Ovary (tissue), 3 donors: Measurements from ENCODE around the gene SHD.

Source experiments
- CTCF ChIP-seq, 3 donors: fragments of 450-650 bp in 2 of 3; fragments of 200-600 bp in 1 of 3; IDR thresholded peaks; one replicate each; pipeline versions ENCODE4 v1.5.1 to v1.8.0; 2016 to 2022; ENCODE audit warnings: antibody characterized with exemption in 3 of 3, mild to moderate bottlenecking in 1 of 3
- EP300 ChIP-seq: sonication (generic); formaldehyde crosslinking; IDR thresholded peaks from one replicate; pipeline ENCODE4 v1.6.1; 2017; ENCODE audit warnings: antibody characterized with exemption
- POLR2A ChIP-seq: fragments of 450-650 bp; IDR thresholded peaks from one replicate; pipeline ENCODE4 v1.6.1; 2017; ENCODE audit warnings: antibody characterized with exemption, mild to moderate bottlenecking, moderate library complexity
- donor health status: DM: no; HTN: no; CAD: no.

GRCh38 chr19:4298810-4299550 lies 19.9 kb downstream of the SHD start:
- no peak for TF ChIP-seq EP300
- no peak for TF ChIP-seq POLR2A
- TF ChIP-seq CTCF (IDR thresholded peaks at IDR 0.05): no peak
